ENCODE data around the gene CNOT8.
"Not testable (repeated sequence)": the region's sequence is repeated elsewhere in the genome, so short reads cannot be mapped to it uniquely, and the experiment has no call there.

Gene CNOT8

GRCh38 chr5:154858297-154858971 is at the start of gene CNOT8:
CNOT8 (plus strand) TSS chr5:154858627; CDS start chr5:154863279, 4,652 bp downstream.
- peak; percentile 99 for DNase-seq

DNA sequence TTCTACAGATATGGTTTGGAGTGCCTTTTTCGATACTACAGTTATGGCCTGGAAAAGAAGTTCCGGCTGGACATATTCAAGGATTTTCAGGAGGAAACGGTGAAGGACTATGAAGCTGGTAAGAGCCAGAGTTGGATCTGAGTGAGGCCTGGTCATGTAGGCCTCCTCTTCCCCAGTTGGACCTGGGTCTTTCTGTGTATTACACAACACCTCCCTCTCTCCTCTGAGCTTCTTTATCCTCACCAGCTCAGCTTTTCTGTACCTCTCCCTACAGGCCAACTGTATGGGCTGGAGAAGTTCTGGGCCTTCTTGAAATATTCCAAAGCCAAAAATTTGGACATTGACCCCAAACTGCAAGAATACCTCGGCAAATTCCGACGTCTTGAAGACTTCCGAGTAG is 47.2 kb upstream of the CNOT8 start:
- DNase-seq = no peak

GRCh38 chr5:154811653-154812465 is 46.6 kb upstream of the CNOT8 start:
- DNase-seq = peak; percentile 67

- no peak for DNase-seq
These were observed 45.3 kb upstream of the CNOT8 start for GRCh38 chr5:154813158-154813557.

GRCh38 chr5:154813736-154814135 is 44.7 kb upstream of the CNOT8 start:
- DNase-seq = no peak

- no peak for DNase-seq
These were observed 43.4 kb upstream of the CNOT8 start for GRCh38 chr5:154815025-154815424.

DNA sequence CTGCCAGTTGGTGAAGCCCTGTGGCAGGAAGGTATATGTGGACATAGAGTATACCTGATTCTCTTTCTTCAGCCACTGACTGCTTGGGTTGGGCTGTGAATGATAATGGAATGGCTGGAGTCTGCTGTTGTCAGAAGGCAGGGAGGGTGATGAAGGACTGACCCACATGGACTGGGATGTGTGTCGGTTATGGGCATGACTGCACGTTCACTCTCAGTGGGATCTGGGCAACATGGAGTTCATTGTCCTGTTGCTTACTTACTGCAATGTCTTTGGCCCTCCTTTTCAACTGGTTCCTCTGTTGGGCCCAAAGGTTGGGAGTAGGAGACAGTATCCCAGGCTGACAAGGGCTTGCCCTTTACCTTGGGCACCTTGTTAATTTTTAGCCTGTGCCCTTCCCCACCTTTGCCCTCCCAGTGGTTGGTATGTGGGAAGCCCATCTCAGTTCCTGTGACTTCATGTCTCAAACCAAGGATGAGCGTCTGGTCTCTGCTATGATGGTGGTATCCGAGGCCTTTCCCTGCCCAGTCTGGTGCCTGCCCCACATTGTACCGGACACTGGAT is 42.7 kb upstream of the CNOT8 start:
- DNase-seq = no peak

- no peak for DNase-seq
These were observed 41.4 kb upstream of the CNOT8 start for GRCh38 chr5:154816891-154817492.

DNA sequence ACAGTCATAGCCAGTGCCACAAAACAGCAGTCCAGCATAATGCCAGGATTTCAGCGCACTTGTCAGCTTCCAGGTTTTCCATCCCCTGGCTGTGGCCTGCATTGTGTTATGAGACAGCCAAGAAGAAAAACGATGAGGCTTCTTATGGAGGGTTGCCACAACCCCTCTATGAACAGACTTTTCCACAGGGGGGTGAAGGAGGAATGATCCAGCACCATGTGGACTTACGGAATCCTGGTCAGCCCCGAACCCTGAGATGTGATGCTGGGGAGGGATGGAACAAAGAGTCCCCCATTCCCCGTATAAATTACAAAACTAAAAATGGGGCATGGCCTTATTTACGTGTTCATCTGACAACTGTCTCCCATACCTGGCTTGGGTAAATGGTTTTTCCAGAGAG is 40.6 kb upstream of the CNOT8 start:
- no peak for DNase-seq

DNA sequence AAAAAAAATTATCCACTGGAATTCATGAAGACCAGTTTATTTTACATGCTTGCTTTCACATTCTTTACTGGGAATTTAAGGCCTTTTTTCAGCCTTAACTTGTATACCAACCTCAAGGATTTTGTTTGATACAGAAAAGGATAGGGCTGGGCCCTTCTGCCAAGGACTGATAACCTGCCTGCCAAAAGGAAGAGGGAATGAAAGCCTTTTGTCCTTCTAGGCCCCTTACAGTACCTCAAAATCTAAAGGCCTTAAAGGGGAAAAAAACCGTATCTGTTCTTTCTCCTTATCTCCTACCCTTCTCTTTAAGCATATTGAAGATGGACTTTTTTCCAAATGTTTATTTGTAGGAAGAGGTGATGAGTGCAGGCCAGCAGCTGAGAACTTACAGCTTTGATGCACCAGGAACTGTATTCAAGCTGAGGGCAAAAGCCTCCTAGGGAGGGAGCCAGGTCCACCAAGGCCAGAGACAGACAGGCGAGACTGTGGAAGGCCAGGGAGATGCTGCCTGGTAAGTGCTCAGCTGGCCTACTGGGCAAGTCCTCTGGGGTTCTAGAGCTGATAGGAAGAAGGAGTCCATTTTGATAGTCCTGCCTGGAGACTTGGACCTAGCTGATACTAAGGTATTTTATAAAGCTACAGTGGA is 39.8 kb upstream of the CNOT8 start:
- DNase-seq = no peak

- DNase-seq = no peak
These were observed 38.9 kb upstream of the CNOT8 start for GRCh38 chr5:154819546-154819945.

GRCh38 chr5:154820383-154820782 is 38.0 kb upstream of the CNOT8 start:
- DNase-seq = no peak

DNA sequence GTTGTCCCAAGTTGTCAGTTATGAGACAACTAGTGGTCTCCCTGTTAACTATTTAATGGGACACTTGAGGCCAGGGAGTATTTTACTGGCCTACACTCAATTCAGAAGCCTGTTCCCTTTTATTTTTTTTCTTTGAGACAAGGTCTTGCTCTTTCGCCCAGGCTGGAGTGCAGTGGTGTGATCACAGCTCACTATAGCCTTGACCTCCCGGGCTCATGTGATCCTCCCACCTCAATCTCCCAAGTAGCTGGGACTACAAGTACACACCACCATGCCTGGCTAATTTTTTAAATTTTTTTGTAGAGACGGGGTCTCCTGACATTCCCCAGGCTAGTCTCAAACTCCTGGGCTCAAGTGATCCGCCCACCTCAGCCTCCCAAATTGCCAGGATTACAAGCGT is 35.5 kb upstream of the CNOT8 start:
- not testable (repeated sequence) for DNase-seq

DNA sequence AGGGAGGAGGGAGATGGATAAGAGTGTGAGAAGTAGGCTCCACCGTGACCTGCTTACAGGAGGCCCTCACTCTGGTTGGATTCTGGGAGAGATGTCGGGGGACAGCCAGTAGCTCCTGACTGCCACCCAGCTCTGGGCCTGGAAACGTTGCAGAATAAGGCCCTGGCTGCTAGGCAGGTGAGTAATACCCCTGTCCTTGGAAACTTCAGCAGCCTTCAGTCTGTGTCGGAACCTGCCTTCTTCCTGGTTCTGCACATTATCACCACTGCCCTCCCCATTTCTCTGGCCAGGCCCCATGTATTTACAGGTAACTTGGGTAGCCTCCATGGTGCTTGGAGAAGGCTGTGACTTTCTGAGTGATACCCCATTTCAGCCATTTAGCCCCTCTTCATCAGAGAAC is 34.8 kb upstream of the CNOT8 start:
- DNase-seq = no peak

DNA sequence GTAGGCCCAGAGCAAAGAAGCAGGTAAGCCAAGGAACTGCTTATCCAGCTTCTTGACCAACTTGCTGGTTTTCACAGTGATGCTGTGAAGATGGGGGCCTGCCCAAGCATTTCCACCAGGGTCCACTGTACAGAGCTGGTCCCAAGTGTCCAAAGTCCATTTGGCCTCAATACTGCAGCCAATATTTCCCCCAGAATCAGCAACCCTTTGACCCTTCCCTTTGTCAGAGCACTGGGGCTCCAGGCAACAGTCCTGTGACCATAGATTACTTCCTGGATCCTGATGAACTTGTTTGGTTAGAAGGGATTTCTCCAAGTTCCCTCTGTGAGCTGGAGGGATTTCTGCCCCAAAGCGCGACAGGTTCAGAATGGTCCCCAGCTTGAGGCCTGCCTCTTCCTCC is 34.4 kb upstream of the CNOT8 start:
- DNase-seq = no peak

DNA sequence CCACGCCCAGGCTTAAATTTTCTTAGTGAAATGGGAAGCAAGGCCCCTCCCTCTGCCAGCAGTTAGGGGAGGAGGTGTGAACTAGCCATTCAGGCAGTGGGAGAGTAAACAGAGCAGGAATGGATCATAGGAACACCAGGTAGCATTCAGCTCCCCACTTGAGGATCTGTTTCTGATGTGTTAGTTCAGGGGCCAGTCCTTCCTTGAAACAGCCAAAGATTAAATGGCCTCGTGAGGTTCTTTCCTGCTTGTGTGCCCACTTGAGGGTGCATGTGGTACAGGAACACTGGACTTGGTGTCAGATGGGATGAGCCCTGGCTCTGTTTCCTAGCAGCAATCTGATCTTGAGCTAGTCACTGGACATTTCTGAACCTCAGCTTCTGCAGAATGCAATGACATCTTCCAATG is 29.2 kb upstream of the CNOT8 start:
- DNase-seq = no peak

- DNase-seq = peak; percentile 43
These were observed 28.7 kb upstream of the CNOT8 start for GRCh38 chr5:154829589-154830218.

GRCh38 chr5:154830219-154830595 is 28.2 kb upstream of the CNOT8 start:
- DNase-seq = no peak

DNA sequence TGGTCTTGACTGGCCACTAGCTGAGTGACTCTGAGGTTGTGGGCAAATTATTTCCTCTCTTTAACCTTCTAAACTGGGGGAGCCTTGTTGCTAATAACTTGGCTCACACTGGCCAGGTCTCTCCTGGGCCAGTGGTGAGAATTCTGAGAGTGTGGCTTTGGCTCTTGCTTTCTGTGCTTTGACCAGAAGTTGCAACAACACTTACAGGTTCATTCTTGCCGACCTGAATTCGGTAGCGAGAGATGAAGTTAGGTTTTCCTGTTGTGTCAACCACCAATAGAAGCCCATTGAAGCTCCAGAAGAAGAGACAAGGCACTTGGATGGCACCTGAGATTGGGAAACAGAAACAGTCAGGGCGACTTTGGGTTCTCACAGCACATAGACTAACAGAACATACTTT is 27.8 kb upstream of the CNOT8 start:
- DNase-seq = no peak

DNA sequence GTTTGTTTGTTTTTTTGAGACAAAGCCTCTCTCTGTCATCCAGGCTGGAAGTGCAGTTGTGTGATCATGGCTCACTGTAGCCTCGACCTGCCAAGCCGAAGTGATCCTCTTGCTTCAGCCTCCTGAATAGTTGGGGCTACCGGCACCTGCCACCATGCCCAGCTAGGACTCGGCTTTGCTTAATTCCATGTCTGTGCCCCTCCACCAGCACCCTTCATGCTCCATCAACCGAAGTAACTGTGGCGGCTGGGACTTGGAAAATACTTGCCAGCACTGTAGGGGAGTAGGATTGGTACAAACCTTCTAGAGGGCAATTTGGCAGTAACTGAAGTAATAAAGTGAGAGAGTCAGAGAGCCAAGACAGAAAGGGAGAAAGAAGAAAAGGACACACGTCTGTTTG is 27.0 kb upstream of the CNOT8 start:
- no peak for DNase-seq

DNA sequence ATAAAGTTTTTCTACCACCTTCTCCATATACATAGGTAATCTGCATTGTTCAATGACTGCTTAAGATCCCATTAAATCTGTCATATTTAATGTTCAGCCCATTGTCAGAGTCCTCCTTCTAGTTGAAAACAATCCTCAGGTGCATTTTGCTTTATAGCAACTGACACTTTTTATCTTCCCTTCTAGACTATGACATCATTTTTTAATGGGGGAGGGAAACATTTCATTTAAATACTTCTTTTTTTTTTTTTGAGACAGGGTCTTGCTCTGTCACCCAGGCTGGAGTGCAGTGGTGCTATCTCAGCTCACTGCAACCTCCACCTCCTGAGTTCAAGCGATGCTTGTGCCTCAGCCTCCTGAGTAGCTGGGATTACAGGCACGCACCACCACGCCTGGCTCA is 25.6 kb upstream of the CNOT8 start:
- not testable (repeated sequence) for DNase-seq

DNA sequence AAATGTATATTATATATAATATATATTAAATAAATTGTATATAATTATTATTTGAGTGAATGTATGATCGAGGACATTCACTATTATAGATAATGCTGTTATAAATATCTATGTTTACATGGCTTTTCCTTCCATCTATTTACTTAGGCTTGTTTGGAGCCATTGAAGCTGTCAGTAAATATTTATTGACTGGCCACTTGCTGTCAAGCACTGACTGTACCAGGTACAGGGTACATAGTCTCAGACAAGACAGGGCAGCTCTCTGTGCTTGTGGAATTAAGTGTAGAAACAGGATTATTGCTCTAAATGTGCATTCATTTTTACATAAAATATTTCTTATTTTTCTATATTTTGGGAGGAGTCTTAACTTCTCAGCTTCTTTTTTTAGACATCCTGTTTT is 24.4 kb upstream of the CNOT8 start:
- DNase-seq = no peak

- not testable (repeated sequence) for DNase-seq
These were observed 22.8 kb upstream of the CNOT8 start for GRCh38 chr5:154835701-154836052.

All from activated CD4-positive, alpha-beta T cell treated with anti-CD3 and anti-CD28 coated beads, Interleukin-2, Interleukin-6, amounts not matched to agents 100 ng/mL and 50 ng/mL, durations not matched to agents 16 hours and 8 hours (primary cell).